Esophagus muscularis mucosa (tissue), 4 donors: ENCODE data around the gene ATP5F1C.

Source experiments
- CTCF ChIP-seq, 3 experiments: fragments of 200-600 bp in 2 of 3; fragments of 450-650 bp in 1 of 3; sonication (generic) in 2 of 3; IDR thresholded peaks; one replicate each; pipeline ENCODE4 v1.5.1; 2017 to 2019; ENCODE audit warnings: antibody characterized with exemption in 3 of 3, mild to moderate bottlenecking in 2 of 3, moderate library complexity in 1 of 3
- EP300 ChIP-seq: sonication (generic); formaldehyde crosslinking; IDR thresholded peaks from one replicate; pipeline ENCODE4 v1.6.1; 2017; ENCODE audit warnings: antibody characterized with exemption
- POLR2A ChIP-seq: fragments of 450-650 bp; IDR thresholded peaks from one replicate; pipeline ENCODE4 v1.6.1; 2017; ENCODE audit warnings: antibody characterized with exemption, moderate library complexity, mild to moderate bottlenecking, low read depth
- POLR2AphosphoS5 ChIP-seq, 2 donors: sonication (generic); formaldehyde crosslinking; IDR thresholded peaks; one replicate each; pipeline ENCODE4 v1.6.1; 2017; ENCODE audit warnings: antibody characterized with exemption in 2 of 2

GRCh38 chr10:7773845-7774801 lies 13.9 kb upstream of the ATP5F1C start:
- no peak for TF ChIP-seq CTCF (IDR thresholded peaks at IDR 0.05)
- no peak for TF ChIP-seq POLR2AphosphoS5 (IDR thresholded peaks at IDR 0.05)
- no peak for TF ChIP-seq POLR2A
- no peak for TF ChIP-seq EP300
